ENCODE measurements around the gene PKD1L1.

The PKD1L1 gene

DNA sequence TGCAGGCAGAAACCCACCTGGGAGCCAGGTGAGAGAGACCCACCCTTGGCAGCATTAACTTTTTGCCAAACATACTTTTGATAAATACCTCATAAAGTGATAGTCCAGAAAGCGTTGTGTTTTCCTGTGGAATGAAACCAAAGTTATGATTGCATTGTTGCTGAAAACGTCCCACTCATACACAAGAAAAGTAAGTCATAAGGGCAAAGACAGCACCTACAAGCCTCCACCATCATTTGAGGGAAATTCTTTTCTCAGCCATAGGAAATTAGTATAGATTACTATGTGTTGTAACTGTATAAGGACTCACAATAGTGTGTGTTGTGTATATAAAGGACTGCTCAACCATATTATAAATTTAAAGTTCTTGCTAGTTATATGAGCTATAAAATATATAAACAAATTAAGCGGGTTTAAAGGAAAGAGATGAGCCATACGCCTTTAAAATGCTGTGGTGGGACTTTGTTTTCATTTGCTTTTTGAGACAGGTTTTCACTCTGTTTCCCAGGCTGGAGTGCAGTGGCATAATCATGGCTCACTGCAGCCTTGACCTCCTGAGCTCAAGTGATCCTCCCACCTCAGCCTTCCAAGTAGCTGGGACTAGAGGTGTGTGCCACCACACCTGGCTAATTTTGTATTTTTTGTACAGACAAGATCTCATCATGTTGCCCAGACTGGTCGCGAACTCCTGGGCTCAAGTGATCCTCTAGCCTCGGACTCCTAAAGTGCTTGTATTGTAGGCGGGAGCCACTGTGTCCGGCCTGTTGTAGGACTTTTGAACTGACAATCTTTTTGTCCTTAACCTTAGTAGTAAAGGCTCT lies 160.8 kb downstream of the PKD1L1 start:
- 0 out of 2 replicates have a peak, but pooled peaks have one; percentile 80 for TF ChIP-seq GLIS3 (CRISPR knock-in tag; IDR thresholded peaks at IDR 0.05)
- 0 out of 2 replicates have a peak, but pooled peaks have one; percentile 14 for TF ChIP-seq RARB (CRISPR knock-in tag; IDR thresholded peaks at IDR 0.05)
- TF ChIP-seq, protein P1, sequence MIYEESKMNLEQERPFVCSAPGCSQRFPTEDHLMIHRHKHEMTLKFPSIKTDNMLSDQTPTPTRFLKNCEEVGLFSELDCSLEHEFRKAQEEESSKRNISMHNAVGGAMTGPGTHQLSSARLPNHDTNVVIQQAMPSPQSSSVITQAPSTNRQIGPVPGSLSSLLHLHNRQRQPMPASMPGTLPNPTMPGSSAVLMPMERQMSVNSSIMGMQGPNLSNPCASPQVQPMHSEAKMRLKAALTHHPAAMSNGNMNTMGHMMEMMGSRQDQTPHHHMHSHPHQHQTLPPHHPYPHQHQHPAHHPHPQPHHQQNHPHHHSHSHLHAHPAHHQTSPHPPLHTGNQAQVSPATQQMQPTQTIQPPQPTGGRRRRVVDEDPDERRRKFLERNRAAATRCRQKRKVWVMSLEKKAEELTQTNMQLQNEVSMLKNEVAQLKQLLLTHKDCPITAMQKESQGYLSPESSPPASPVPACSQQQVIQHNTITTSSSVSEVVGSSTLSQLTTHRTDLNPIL (CRISPR knock-in tag; IDR thresholded peaks at IDR 0.05; ENCODE audit: low read depth): no peak
- no peak for TF ChIP-seq ZNF70 (CRISPR knock-in tag; IDR thresholded peaks at IDR 0.05)
- no peak for TF ChIP-seq ESRRG (CRISPR knock-in tag; IDR thresholded peaks at IDR 0.05)
- TF ChIP-seq, protein P2, sequence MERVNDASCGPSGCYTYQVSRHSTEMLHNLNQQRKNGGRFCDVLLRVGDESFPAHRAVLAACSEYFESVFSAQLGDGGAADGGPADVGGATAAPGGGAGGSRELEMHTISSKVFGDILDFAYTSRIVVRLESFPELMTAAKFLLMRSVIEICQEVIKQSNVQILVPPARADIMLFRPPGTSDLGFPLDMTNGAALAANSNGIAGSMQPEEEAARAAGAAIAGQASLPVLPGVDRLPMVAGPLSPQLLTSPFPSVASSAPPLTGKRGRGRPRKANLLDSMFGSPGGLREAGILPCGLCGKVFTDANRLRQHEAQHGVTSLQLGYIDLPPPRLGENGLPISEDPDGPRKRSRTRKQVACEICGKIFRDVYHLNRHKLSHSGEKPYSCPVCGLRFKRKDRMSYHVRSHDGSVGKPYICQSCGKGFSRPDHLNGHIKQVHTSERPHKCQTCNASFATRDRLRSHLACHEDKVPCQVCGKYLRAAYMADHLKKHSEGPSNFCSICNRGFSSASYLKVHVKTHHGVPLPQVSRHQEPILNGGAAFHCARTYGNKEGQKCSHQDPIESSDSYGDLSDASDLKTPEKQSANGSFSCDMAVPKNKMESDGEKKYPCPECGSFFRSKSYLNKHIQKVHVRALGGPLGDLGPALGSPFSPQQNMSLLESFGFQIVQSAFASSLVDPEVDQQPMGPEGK (CRISPR knock-in tag; IDR thresholded peaks at IDR 0.05; ENCODE audit: borderline replicate concordance): no peak
- no peak for TF ChIP-seq ISL1 (CRISPR knock-in tag; IDR thresholded peaks at IDR 0.05)
- TF ChIP-seq, protein P3, sequence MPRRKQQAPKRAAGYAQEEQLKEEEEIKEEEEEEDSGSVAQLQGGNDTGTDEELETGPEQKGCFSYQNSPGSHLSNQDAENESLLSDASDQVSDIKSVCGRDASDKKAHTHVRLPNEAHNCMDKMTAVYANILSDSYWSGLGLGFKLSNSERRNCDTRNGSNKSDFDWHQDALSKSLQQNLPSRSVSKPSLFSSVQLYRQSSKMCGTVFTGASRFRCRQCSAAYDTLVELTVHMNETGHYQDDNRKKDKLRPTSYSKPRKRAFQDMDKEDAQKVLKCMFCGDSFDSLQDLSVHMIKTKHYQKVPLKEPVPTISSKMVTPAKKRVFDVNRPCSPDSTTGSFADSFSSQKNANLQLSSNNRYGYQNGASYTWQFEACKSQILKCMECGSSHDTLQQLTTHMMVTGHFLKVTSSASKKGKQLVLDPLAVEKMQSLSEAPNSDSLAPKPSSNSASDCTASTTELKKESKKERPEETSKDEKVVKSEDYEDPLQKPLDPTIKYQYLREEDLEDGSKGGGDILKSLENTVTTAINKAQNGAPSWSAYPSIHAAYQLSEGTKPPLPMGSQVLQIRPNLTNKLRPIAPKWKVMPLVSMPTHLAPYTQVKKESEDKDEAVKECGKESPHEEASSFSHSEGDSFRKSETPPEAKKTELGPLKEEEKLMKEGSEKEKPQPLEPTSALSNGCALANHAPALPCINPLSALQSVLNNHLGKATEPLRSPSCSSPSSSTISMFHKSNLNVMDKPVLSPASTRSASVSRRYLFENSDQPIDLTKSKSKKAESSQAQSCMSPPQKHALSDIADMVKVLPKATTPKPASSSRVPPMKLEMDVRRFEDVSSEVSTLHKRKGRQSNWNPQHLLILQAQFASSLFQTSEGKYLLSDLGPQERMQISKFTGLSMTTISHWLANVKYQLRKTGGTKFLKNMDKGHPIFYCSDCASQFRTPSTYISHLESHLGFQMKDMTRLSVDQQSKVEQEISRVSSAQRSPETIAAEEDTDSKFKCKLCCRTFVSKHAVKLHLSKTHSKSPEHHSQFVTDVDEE (CRISPR knock-in tag; IDR thresholded peaks at IDR 0.05): no peak
- no peak for TF ChIP-seq TCF4 (CRISPR knock-in tag; IDR thresholded peaks at IDR 0.05; ENCODE audit: borderline replicate concordance)
- TF ChIP-seq BACH2 (CRISPR knock-in tag; IDR thresholded peaks at IDR 0.05; ENCODE audit: borderline replicate concordance): no peak
- TF ChIP-seq ZNF565 (CRISPR knock-in tag; conservative IDR thresholded peaks at IDR 0.05; ENCODE audit: low read depth): no peak
- TF ChIP-seq, protein P4, sequence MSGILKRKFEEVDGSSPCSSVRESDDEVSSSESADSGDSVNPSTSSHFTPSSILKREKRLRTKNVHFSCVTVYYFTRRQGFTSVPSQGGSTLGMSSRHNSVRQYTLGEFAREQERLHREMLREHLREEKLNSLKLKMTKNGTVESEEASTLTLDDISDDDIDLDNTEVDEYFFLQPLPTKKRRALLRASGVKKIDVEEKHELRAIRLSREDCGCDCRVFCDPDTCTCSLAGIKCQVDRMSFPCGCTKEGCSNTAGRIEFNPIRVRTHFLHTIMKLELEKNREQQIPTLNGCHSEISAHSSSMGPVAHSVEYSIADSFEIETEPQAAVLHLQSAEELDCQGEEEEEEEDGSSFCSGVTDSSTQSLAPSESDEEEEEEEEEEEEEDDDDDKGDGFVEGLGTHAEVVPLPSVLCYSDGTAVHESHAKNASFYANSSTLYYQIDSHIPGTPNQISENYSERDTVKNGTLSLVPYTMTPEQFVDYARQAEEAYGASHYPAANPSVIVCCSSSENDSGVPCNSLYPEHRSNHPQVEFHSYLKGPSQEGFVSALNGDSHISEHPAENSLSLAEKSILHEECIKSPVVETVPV (CRISPR knock-in tag; IDR thresholded peaks at IDR 0.05): no peak
- peak; percentile 96 for TF ChIP-seq CSDC2 (CRISPR knock-in tag; IDR thresholded peaks at IDR 0.05)
- TF ChIP-seq, protein P5, sequence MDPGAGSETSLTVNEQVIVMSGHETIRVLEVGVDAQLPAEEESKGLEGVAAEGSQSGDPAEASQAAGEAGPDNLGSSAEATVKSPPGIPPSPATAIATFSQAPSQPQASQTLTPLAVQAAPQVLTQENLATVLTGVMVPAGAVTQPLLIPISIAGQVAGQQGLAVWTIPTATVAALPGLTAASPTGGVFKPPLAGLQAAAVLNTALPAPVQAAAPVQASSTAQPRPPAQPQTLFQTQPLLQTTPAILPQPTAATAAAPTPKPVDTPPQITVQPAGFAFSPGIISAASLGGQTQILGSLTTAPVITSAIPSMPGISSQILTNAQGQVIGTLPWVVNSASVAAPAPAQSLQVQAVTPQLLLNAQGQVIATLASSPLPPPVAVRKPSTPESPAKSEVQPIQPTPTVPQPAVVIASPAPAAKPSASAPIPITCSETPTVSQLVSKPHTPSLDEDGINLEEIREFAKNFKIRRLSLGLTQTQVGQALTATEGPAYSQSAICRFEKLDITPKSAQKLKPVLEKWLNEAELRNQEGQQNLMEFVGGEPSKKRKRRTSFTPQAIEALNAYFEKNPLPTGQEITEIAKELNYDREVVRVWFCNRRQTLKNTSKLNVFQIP (CRISPR knock-in tag; IDR thresholded peaks at IDR 0.05; ENCODE audit: borderline replicate concordance, low read depth): no peak
- TF ChIP-seq ZFP3 (CRISPR knock-in tag; IDR thresholded peaks at IDR 0.05): 0 out of 2 replicates have a peak, but pooled peaks have one; percentile 26
- TF ChIP-seq TOX (CRISPR knock-in tag; IDR thresholded peaks at IDR 0.05; ENCODE audit: borderline replicate concordance): no peak

DNA sequence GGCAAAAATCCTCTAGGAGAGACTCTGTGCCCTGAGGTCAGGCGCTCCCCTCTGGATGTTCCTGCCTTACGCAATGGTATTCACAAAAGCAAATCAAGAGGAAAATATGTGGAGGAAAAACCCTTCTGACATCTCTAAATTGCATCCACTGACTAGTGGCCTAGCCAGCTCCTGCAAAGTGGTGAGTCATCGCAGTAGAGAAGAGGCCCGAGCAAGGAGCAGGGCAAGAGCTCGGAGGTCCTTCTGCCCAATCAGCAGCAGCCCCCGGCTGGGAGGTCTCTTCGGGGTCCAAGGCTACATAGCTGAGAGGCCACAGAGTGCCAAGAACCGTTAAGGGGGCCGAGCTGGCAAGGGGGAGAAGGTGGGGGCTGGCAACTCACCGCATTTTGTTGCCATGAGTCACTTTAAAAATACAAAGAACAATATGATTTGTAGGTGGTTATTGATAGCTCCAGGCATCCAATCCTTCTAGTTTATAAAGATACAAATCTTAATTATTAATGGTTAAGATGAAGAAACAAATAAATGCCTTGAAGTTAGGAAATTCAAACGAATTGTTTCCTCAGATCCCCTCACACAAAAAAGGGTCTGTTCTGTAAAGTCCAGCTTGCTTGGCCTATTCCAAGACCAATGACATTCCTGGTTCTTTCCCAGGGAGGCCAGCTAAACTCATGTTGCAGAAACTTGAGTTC lies 161.6 kb downstream of the PKD1L1 start:
- ATAC-seq: peak; percentile 93
- TF ChIP-seq ESRRG (CRISPR knock-in tag; IDR thresholded peaks at IDR 0.05) (no peak), SNAI2 (CRISPR knock-in tag; IDR thresholded peaks at IDR 0.05) (peak; percentile 88), TOX (CRISPR knock-in tag; IDR thresholded peaks at IDR 0.05; ENCODE audit: borderline replicate concordance) (peak; percentile 13; the same call in 1 of the 2 replicates), ZFP30 (CRISPR knock-in tag; IDR thresholded peaks at IDR 0.05) (no peak), ZFP3 (CRISPR knock-in tag; IDR thresholded peaks at IDR 0.05) (peak; percentile 11; the same call in 1 of the 2 replicates), ZNF70 (CRISPR knock-in tag; IDR thresholded peaks at IDR 0.05) (no peak), ZC3H10 (CRISPR knock-in tag; IDR thresholded peaks at IDR 0.05) (peak; percentile 54), BACH2 (CRISPR knock-in tag; IDR thresholded peaks at IDR 0.05; ENCODE audit: borderline replicate concordance) (no peak), TCF4 (CRISPR knock-in tag; IDR thresholded peaks at IDR 0.05; ENCODE audit: borderline replicate concordance) (no peak)
- TF ChIP-seq, protein P5 (CRISPR knock-in tag; IDR thresholded peaks at IDR 0.05; ENCODE audit: borderline replicate concordance, low read depth): peak; percentile 78; the same call in 1 of the 2 replicates
- TF ChIP-seq, protein P2 (CRISPR knock-in tag; IDR thresholded peaks at IDR 0.05; ENCODE audit: borderline replicate concordance): peak; percentile 98
- TF ChIP-seq, protein P4 (CRISPR knock-in tag; IDR thresholded peaks at IDR 0.05): no peak; the same call in 1 of the 2 replicates
- TF ChIP-seq, protein P1 (CRISPR knock-in tag; IDR thresholded peaks at IDR 0.05; ENCODE audit: low read depth): peak; percentile 87; the same call in 1 of the 2 replicates

More for the DNA sequence above, 160.8 kb downstream of the PKD1L1 start:
- no peak for ATAC-seq
